H1 (cell line): ENCODE data around the gene IGLL5. TPM values are rescaled to one million over a fixed set of nuclear protein-coding genes. Genes with fewer than 3 reads are reported as not detected.

ENCODE experiments used
- CTCF ChIA-PET: fragments of 300-600 bp; sonication (Branson Sonifier 250); formaldehyde crosslinking; loops from one replicate; lab custom pipeline; 2021; ENCODE audit not compliant: partially characterized antibody; lab: Charles Lee
- POLR2A ChIA-PET: fragments of 300-600 bp; sonication (Branson Sonifier 250); formaldehyde crosslinking; loops from one replicate; lab custom pipeline; 2021; ENCODE audit warnings: inconsistent platforms; ENCODE audit not compliant: partially characterized antibody; lab: Charles Lee
- DNase-seq, 2 experiments: peaks; one replicate each; pipeline versions ENCODE4 v3.0.0 to v3.0.0-alpha.2; 2010 to 2022; ENCODE audit warnings: low spot score in 2 of 2, low read depth in 1 of 2, mixed read lengths in 1 of 2
- FAIRE-seq: peaks from 2 replicates; lab custom pipeline; 2011; peaks lifted over from hg19 to GRCh38; lab: Jason Lieb, UNC
- H2AFZ ChIP-seq: 2 replicates; pipeline ENCODE4 v1.8.1; 2012; ENCODE audit warnings: low read length, inconsistent platforms
- H2AK5ac ChIP-seq: 2 replicates; pipeline ENCODE4 v1.6.1; 2013; ENCODE audit warnings: low read depth, low read length
- H2BK120ac ChIP-seq: replicated peaks from 2 replicates; pipeline ENCODE3; 2013; ENCODE audit warnings: low read depth, low read length, inconsistent platforms
- H2BK12ac ChIP-seq: 2 replicates; pipeline ENCODE4 v1.6.1; 2013; ENCODE audit warnings: low read depth, low read length
- H2BK15ac ChIP-seq: 2 replicates; pipeline ENCODE4 v1.6.1; 2013; ENCODE audit warnings: low read length
- H2BK20ac ChIP-seq: 2 replicates; pipeline ENCODE4 v1.6.1; 2013; ENCODE audit warnings: low read length
- H2BK5ac ChIP-seq: 2 replicates; pipeline ENCODE4 v1.6.1; 2013; ENCODE audit warnings: low read depth, low read length
- H3K14ac ChIP-seq: 2 replicates; pipeline ENCODE4 v1.6.1; 2013; ENCODE audit warnings: inconsistent platforms; ENCODE audit not compliant: insufficient read length
- H3K18ac ChIP-seq: 2 replicates; pipeline ENCODE4 v1.6.1; 2013; ENCODE audit warnings: low read length; ENCODE audit errors: extremely low read depth
- H3K23ac ChIP-seq: 2 replicates; pipeline ENCODE4 v1.6.1; 2013; ENCODE audit warnings: inconsistent platforms; ENCODE audit not compliant: insufficient read length
- H3K23me2 ChIP-seq: 2 replicates; pipeline ENCODE4 v1.6.1; 2013; ENCODE audit warnings: low read depth, low read length
- H3K27ac ChIP-seq: 2 replicates; pipeline ENCODE4 v1.6.1; 2011; ENCODE audit warnings: low read depth, low read length, inconsistent platforms
- H3K27me3 ChIP-seq, 4 experiments: replicated peaks in 1 of 4; 1 replicate in 1 of 4; 2 replicates in 3 of 4; pipeline versions ENCODE4 v1.6.1 to v1.8.1; 2011 to 2013; ENCODE audit warnings: low read length in 3 of 4, mild to moderate bottlenecking in 3 of 4, inconsistent platforms in 2 of 4, mixed read lengths in 2 of 4, moderate library complexity in 1 of 4; ENCODE audit not compliant: control insufficient read depth in 3 of 4, insufficient read depth in 3 of 4; ENCODE audit errors: extremely low read depth in 1 of 4
- H3K36me3 ChIP-seq, 4 experiments: 2 replicates each; pipeline versions ENCODE4 v1.6.1 to v1.8.1; 2011 to 2013; ENCODE audit warnings: mild to moderate bottlenecking in 4 of 4, low read length in 3 of 4, moderate library complexity in 2 of 4, control low read depth in 1 of 4, inconsistent platforms in 1 of 4; ENCODE audit not compliant: insufficient read depth in 4 of 4, control insufficient read depth in 2 of 4
- H3K4ac ChIP-seq: replicated peaks from 2 replicates; pipeline ENCODE3; 2013; ENCODE audit warnings: low read length, low read depth, mixed read lengths, inconsistent platforms; ENCODE audit not compliant: insufficient read length
- H3K4me1 ChIP-seq, 4 experiments: replicated peaks in 1 of 4; 1 replicate in 1 of 4; 2 replicates in 3 of 4; pipeline versions ENCODE4 v1.6.1 to v1.8.1; 2011 to 2013; ENCODE audit warnings: low read length in 3 of 4, inconsistent platforms in 2 of 4, mixed read lengths in 1 of 4; ENCODE audit not compliant: insufficient read depth in 4 of 4, control insufficient read depth in 3 of 4
- H3K4me2 ChIP-seq, 2 experiments: 2 replicates each; pipeline versions ENCODE4 v1.6.1 to v1.8.1; 2011 to 2013; ENCODE audit warnings: low read depth in 2 of 2, low read length in 2 of 2, control low read depth in 1 of 2, inconsistent platforms in 1 of 2, mild to moderate bottlenecking in 1 of 2; ENCODE audit not compliant: insufficient read depth in 1 of 2
- H3K4me3 ChIP-seq, 4 experiments: fragments of 200-600, 300-600 bp in 1 of 4; sonication (generic), shearing (Covaris generic), sonication (Bioruptor Twin) in 1 of 4; 2 replicates each; pipeline versions ENCODE4 v1.5.1 to v1.8.1; 2011 to 2016; ENCODE audit warnings: low read length in 4 of 4, low read depth in 3 of 4, control low read depth in 2 of 4, inconsistent platforms in 2 of 4, mild to moderate bottlenecking in 2 of 4, mixed read lengths in 1 of 4, moderate library complexity in 1 of 4; ENCODE audit not compliant: insufficient read depth in 2 of 4; ENCODE audit errors: extremely low read depth in 1 of 4
- H3K56ac ChIP-seq: replicated peaks from 2 replicates; pipeline ENCODE3; 2013; ENCODE audit warnings: low read depth, mild to moderate bottlenecking, mixed read lengths, low read length, inconsistent platforms; ENCODE audit not compliant: insufficient read length
- H3K79me1 ChIP-seq: 2 replicates; pipeline ENCODE4 v1.6.1; 2013; ENCODE audit warnings: low read depth, low read length, control low read depth
- H3K79me2 ChIP-seq, 2 experiments: 2 replicates each; pipeline versions ENCODE4 v1.6.1 to v1.8.1; 2012 to 2013; ENCODE audit warnings: low read length in 2 of 2, mild to moderate bottlenecking in 2 of 2, inconsistent platforms in 1 of 2; ENCODE audit not compliant: insufficient read depth in 2 of 2, control insufficient read depth in 1 of 2
- H3K9ac ChIP-seq, 4 experiments: replicated peaks in 1 of 4; 1 replicate in 1 of 4; 2 replicates in 3 of 4; pipeline versions ENCODE4 v1.6.1 to v1.8.1; 2011 to 2013; ENCODE audit warnings: low read depth in 3 of 4, low read length in 3 of 4, control low read depth in 2 of 4, mild to moderate bottlenecking in 2 of 4, moderate library complexity in 2 of 4, inconsistent platforms in 1 of 4; ENCODE audit errors: extremely low read depth in 1 of 4
- H3K9me3 ChIP-seq, 2 experiments: 2 replicates each; pipeline versions ENCODE4 v1.6.1 to v1.8.1; 2012 to 2013; ENCODE audit warnings: mild to moderate bottlenecking in 2 of 2, moderate library complexity in 2 of 2, control low read depth in 1 of 2, inconsistent platforms in 1 of 2, low read depth in 1 of 2, low read length in 1 of 2, mixed read lengths in 1 of 2; ENCODE audit not compliant: insufficient read depth in 2 of 2
- H4K20me1 ChIP-seq, 2 experiments: replicated peaks in 1 of 2; 2 replicates each; pipeline versions ENCODE3 to v1.8.1; 2011 to 2013; ENCODE audit warnings: inconsistent platforms in 2 of 2, low read length in 2 of 2, mild to moderate bottlenecking in 1 of 2; ENCODE audit not compliant: insufficient read depth in 2 of 2, control insufficient read depth in 1 of 2
- H4K5ac ChIP-seq: 2 replicates; pipeline ENCODE4 v1.6.1; 2013; ENCODE audit warnings: low read length, low read depth, mixed read lengths, inconsistent platforms; ENCODE audit not compliant: insufficient read length
- H4K8ac ChIP-seq: 2 replicates; pipeline ENCODE4 v1.8.0; 2013; ENCODE audit warnings: mild to moderate bottlenecking, moderate library complexity, low read length, inconsistent platforms; ENCODE audit not compliant: insufficient read depth; ENCODE audit errors: extremely low read depth
- H4K91ac ChIP-seq: replicated peaks from 2 replicates; pipeline ENCODE3; 2013; ENCODE audit warnings: low read length, mixed read lengths, inconsistent platforms; ENCODE audit not compliant: insufficient read length
- EZH2 ChIP-seq: fragments of 200-600 bp; sonication (generic); IDR thresholded peaks from 2 replicates; pipeline ENCODE4 v1.7.1; 2012; ENCODE audit warnings: low read depth, mild to moderate bottlenecking, moderate library complexity, low read length, inconsistent platforms; ENCODE audit not compliant: severe bottlenecking
- FOSL1 ChIP-seq: IDR thresholded peaks from 2 replicates; pipeline ENCODE4 v1.6.1; 2011; ENCODE audit warnings: mild to moderate bottlenecking, low read depth, low read length, moderate library complexity; ENCODE audit not compliant: insufficient read depth
- JUND ChIP-seq: IDR thresholded peaks from 2 replicates; pipeline ENCODE4 v1.6.1; 2011; ENCODE audit warnings: mild to moderate bottlenecking, improper control_type of control experiment, low read length
- KDM4A ChIP-seq: IDR thresholded peaks from one replicate; pipeline ENCODE4 v1.7.1; 2012; ENCODE audit warnings: low read depth, mild to moderate bottlenecking, moderate library complexity, low read length, inconsistent platforms; ENCODE audit not compliant: severe bottlenecking
- PHF8 ChIP-seq: fragments of 200-600 bp; sonication (generic); conservative IDR thresholded peaks from 2 replicates; pipeline ENCODE4 v1.7.1; 2012; ENCODE audit warnings: low read depth, mild to moderate bottlenecking, inconsistent platforms, low read length, moderate library complexity
- RAD21 ChIP-seq, 2 experiments: IDR thresholded peaks in 1 of 2; conservative IDR thresholded peaks in 1 of 2; 2 replicates each; pipeline ENCODE4 v1.6.1; 2011; ENCODE audit warnings: low read depth in 2 of 2, low read length in 2 of 2, improper control_type of control experiment in 1 of 2, inconsistent platforms in 1 of 2, mild to moderate bottlenecking in 1 of 2, moderate library complexity in 1 of 2
- RXRA ChIP-seq: IDR thresholded peaks from 2 replicates; pipeline ENCODE4 v1.6.1; 2011; ENCODE audit warnings: low read depth, mild to moderate bottlenecking, low read length, moderate library complexity; ENCODE audit not compliant: insufficient read depth
- SAP30 ChIP-seq: fragments of 300-600 bp; sonication (generic); IDR thresholded peaks from 2 replicates; pipeline ENCODE4 v1.7.1; 2012; ENCODE audit warnings: low read length, moderate library complexity, mild to moderate bottlenecking, inconsistent platforms; ENCODE audit not compliant: insufficient read depth, insufficient replicate concordance
- SIX5 ChIP-seq: IDR thresholded peaks from 2 replicates; pipeline ENCODE4 v1.6.1; 2011; ENCODE audit warnings: mild to moderate bottlenecking, low read depth, low read length
- SP2 ChIP-seq: IDR thresholded peaks from 2 replicates; pipeline ENCODE4 v1.6.1; 2012; ENCODE audit warnings: mild to moderate bottlenecking, low read length, inconsistent platforms
- WGBS, 2 experiments: shearing (Covaris generic) in 1 of 2; methylation state at CpG; one replicate each; pipeline versions ENCODE4 v1.1.6 to v1.1.7; 2013 to 2015; ENCODE audit warnings: low lambda C conversion rate in 2 of 2, mixed read lengths in 2 of 2, inconsistent platforms in 1 of 2, low coverage in 1 of 2, missing lambda C conversion rate in 1 of 2; ENCODE audit not compliant: insufficient replicate concordance in 2 of 2, insufficient coverage in 1 of 2, insufficient read length in 1 of 2; ENCODE audit errors: extremely low coverage in 1 of 2, missing lambda C conversion rate in 1 of 2; 5-methylcytosine and 5-hydroxymethylcytosine counted together
- polyA plus RNA-seq, 7 experiments: library from polyadenylated mRNA; depleted of rRNA in 3 of 7; stranded (reverse) in 5 of 7; unstranded in 2 of 7; fragments of >200 nt in 5 of 7; fragments of 200-250 nt in 2 of 7; gene quantifications; 1 replicate in 5 of 7; 2 replicates in 1 of 7; 4 replicates in 1 of 7; pipeline versions ENCODE4 v1.2.1 to v1.2.3, GENCODE V29; 2011 to 2013; ENCODE audit warnings: missing spikeins in 2 of 7, mixed read lengths in 2 of 7
- total RNA-seq: library from RNA; stranded (reverse); fragmentation: NEBNext Ultra II Directional; extraction: Animal tissue kit (Norgen Biotek cat#: 25700); gene quantifications from 2 replicates; pipeline ENCODE4 v1.2.1, GENCODE V29; 2021
- TF ChIP-seq, protein P1 (sequence below): IDR thresholded peaks from 2 replicates; pipeline ENCODE4 v1.6.1; 2011; ENCODE audit warnings: low read length, improper control_type of control experiment

Gene IGLL5
- total and polyA plus RNA-seq, 2 of the 8 experiments (the other 6 are each of a cell fraction or from before 2014, with no cell fraction given) = not detected

- FAIRE-seq (no peak), DNase-seq (no peak)
- Histone ChIP-seq H3K4me2 (no peak overlapping the region), H3K4me3 (no peak overlapping the region), H4K20me1 (no peaks in the 10 kb centered on the region), H4K8ac (no peak overlapping the region), H3K4me1 (no peaks in the 10 kb centered on the region), H3K4ac (no peak overlapping the region), H3K23ac (no peak overlapping the region), H3K23me2 (no peaks in the 10 kb centered on the region), H2BK12ac (no peak overlapping the region), H3K79me1 (no peaks in the 10 kb centered on the region), H4K5ac (no peak overlapping the region), H3K36me3 (no peaks in the 10 kb centered on the region), H2BK120ac (no peak overlapping the region), H2BK20ac (no peak overlapping the region), H3K14ac (no peak overlapping the region), H2BK5ac (no peak overlapping the region), H2AFZ (no peak overlapping the region), H3K18ac (no peak overlapping the region), H4K91ac (no peak overlapping the region), H3K56ac (no peak overlapping the region), H3K9me3 (peaks cover 28 to 56% of the 10 kb centered on the region in 2 experiments; a peak in 3 of 4 replicates), H3K79me2 (no peaks in the 10 kb centered on the region), H2AK5ac (no peak overlapping the region), H3K27ac (no peak overlapping the region), H3K9ac (no peak overlapping the region), H3K27me3 (peaks cover 6 to 45% (median 26%) of the 10 kb centered on the region in 4 experiments), H2BK15ac (no peak overlapping the region)
- ChIA-PET POLR2A (no interaction called here), CTCF (interaction anchor here (0.6 to 1.4 kb wide), 3 partner anchors 13 to 408 kb away, joined by 3 read pairs; no protein-coding TSS in a partner anchor)
- WGBS, 2 experiments = 85% methylated on average over 10 of the region's 10 CpGs; no CpG with 5 or more reads in 1 of the 2 experiments
- TF ChIP-seq FOSL1 (no peak), SIX5 (no peak), SAP30 (no peak), RAD21 (IDR thresholded peaks at IDR 0.05 in 1 of 2, conservative IDR thresholded peaks at IDR 0.05 in 1 of 2; ENCODE audit: low read depth in 2 of 2, low read length in 2 of 2) (no peak), JUND (no peak), PHF8 (no peak), EZH2 (no peak), KDM4A (no peak), SP2 (no peak), RXRA (no peak)
- TF ChIP-seq, protein P1, sequence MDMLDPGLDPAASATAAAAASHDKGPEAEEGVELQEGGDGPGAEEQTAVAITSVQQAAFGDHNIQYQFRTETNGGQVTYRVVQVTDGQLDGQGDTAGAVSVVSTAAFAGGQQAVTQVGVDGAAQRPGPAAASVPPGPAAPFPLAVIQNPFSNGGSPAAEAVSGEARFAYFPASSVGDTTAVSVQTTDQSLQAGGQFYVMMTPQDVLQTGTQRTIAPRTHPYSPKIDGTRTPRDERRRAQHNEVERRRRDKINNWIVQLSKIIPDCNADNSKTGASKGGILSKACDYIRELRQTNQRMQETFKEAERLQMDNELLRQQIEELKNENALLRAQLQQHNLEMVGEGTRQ = no peak
These were observed 15.9 kb upstream of the IGLL5 start for GRCh38 chr22:22871536-22872278.
